22Rv1 (cell line): ENCODE data around the gene LIN37.

Source experiments
- H3K27ac ChIP-seq: fragments of 450-650 bp; 2 replicates; pipeline ENCODE4 v1.5.1; 2017
- ZFX ChIP-seq: fragments of 450-650 bp; IDR thresholded peaks from 2 replicates; pipeline ENCODE4 v1.6.1; 2017; ENCODE audit warnings: antibody characterized with exemption, borderline replicate concordance
- TF ChIP-seq, protein P1 (sequence below): fragments of 450-650 bp; IDR thresholded peaks from 2 replicates; pipeline ENCODE4 v1.5.1; 2017; ENCODE audit warnings: mild to moderate bottlenecking

The LIN37 gene

DNA sequence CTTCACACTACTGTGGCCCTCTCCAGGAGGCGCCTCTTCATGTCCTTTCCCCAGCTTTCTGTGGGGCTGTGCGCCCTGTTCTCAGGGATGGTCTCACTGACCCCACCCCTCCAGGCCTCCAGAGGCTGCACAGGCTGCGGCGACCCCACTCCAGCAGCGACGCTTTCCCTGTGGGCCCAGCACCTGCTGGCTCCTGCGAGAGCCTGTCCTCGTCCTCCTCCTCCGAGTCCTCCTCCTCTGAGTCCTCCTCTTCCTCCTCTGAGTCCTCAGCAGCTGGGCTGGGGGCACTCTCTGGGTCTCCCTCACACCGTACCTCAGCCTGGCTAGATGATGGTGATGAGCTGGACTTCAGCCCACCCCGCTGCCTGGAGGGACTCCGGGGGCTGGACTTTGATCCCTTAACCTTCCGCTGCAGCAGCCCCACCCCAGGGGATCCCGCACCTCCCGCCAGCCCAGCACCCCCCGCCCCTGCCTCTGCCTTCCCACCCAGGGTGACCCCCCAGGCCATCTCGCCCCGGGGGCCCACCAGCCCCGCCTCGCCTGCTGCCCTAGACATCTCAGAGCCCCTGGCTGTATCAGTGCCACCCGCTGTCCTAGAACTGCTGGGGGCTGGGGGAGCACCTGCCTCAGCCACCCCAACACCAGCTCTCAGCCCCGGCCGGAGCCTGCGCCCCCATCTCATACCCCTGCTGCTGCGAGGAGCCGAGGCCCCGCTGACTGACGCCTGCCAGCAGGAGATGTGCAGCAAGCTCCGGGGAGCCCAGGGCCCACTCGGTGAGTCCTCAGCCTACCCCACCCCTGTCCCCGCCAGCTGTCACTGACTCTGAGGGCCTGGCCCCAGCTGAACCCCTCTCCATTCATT is 38.2 kb downstream of the LIN37 start:
- TF ChIP-seq, protein P1, sequence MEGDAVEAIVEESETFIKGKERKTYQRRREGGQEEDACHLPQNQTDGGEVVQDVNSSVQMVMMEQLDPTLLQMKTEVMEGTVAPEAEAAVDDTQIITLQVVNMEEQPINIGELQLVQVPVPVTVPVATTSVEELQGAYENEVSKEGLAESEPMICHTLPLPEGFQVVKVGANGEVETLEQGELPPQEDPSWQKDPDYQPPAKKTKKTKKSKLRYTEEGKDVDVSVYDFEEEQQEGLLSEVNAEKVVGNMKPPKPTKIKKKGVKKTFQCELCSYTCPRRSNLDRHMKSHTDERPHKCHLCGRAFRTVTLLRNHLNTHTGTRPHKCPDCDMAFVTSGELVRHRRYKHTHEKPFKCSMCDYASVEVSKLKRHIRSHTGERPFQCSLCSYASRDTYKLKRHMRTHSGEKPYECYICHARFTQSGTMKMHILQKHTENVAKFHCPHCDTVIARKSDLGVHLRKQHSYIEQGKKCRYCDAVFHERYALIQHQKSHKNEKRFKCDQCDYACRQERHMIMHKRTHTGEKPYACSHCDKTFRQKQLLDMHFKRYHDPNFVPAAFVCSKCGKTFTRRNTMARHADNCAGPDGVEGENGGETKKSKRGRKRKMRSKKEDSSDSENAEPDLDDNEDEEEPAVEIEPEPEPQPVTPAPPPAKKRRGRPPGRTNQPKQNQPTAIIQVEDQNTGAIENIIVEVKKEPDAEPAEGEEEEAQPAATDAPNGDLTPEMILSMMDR: no peak
- TF ChIP-seq ZFX: no peak
- no peak overlapping the region for H3K27ac ChIP-seq

DNA sequence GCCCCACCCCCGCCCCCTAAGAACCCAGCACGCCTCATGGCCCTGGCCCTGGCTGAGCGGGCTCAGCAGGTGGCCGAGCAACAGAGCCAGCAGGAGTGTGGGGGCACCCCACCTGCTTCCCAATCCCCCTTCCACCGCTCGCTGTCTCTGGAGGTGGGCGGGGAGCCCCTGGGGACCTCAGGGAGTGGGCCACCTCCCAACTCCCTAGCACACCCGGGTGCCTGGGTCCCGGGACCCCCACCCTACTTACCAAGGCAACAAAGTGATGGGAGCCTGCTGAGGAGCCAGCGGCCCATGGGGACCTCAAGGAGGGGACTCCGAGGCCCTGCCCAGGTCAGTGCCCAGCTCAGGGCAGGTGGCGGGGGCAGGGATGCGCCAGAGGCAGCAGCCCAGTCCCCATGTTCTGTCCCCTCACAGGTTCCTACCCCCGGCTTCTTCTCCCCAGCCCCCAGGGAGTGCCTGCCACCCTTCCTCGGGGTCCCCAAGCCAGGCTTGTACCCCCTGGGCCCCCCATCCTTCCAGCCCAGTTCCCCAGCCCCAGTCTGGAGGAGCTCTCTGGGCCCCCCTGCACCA is 38.9 kb downstream of the LIN37 start:
- no peak overlapping the region for H3K27ac ChIP-seq
- no peak for TF ChIP-seq ZFX
- TF ChIP-seq, protein P1: no peak

DNA sequence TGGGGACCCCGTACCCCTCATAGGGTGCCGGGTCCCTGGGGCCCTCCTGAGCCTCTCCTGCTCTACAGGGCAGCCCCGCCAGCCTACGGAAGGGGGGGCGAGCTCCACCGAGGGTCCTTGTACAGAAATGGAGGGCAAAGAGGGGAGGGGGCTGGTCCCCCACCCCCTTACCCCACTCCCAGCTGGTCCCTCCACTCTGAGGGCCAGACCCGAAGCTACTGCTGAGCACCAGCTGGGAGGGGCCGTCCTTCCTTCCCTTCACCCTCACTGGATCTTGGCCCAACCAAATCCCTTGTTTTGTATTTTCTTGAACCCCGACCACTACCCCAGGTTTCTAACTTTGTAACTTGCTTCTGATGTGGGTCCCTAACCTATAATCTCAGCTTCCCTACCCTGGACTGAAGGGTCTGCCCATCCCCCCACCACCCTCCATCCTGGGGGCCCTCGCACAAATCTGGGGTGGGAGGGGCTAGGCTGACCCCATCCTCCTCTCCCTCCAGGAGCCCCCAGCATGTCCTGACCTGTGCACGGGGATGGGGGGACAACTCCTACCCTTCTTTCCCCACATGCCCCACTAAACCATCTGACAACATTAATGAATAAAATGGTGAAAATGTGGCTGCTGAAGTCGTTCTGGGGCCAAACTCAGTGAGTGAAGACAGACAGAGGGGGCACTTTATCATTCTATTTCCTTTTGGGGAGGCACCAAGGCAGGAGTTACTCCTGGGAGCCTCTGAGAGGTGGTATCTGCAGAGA is 40.0 kb downstream of the LIN37 start:
- no peak overlapping the region for H3K27ac ChIP-seq
- TF ChIP-seq ZFX: no peak
- TF ChIP-seq, protein P1: no peak

DNA sequence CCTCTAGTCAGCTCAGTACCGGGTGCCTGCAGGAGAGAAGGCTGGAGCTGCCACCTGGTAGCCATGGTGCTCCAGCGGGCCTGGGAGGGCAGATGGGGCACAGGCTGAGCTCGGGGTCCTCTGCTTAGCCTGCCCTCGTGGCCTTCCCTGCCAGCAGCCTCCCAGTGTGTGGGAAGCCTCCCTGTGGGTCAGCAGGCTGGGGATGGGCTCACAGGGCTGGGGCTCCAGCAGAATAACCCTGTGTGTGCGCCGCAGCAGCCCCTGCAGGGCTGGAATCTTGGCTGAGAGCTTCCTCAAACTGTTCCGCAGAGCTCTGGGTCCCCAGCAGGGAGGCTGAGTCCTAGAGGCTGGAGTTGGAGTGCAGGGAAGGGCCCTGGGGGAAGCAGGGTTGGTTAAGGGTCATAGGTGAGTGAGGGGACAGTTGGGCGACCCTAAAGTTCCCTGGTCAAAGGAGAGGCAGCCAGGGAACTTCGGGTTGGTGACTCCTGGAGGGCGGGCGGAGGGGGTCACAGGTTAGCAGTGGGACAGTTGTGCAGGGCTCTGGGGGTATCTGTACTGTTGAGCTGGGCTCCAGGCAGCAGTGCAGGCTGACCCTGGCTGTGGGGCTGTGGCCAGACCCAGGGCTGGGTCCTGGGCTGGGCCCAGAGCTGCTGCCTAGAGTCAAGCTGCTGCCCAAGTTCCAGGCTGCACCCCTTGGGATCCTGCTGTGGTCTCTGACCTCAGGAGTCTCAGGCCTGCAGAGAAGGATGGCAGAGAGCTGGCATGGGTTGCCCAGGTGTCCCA is 41.0 kb downstream of the LIN37 start:
- TF ChIP-seq ZFX: no peak
- TF ChIP-seq, protein P1: no peak
- no peak overlapping the region for H3K27ac ChIP-seq

DNA sequence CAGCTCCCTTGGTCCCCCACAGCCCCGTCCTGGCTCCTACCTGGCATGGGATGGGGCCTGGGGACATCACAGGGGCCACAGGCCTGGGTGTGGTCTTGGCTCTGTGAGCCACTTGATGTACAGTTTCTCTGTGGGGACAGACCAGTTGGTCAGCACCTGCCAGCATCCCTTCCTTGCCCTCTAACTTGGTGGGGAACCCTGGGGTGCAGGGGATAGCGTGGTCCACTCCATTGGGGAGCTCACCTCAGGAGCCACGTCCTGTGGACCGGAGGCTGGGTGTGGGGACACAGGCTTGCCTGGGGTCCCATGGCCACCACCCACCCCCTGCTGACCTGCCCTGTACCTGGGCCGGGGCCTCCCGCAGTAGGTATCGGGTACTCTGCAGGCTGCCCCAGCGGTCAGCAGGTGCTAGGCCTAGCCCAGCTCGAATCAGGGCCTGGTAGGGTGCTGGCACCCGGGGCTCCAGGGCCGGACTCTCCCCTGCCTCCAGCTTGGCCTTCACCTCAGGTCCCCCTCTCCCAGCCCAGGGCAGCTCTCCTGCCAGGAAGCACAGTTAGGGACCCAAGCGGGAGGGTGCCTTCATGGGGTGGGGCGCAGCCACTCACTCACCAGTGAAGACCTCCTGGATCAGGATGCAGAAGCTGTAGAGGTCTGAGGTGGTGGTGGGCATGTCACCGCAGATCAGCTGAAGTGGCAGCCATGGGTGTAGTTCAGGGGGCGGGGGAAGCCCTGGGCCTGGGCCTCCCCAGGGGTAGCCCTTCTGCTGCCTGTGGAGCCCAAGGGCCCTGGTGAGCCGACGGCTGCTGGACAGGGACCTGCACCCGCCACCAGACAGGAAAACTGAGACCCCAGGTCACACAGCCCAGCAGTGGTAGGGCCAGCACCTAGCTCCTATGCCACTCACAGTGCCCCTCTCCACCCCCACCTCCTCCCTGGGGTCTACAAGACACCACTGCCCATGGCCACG is 41.9 kb downstream of the LIN37 start:
- TF ChIP-seq ZFX: no peak
- no peak overlapping the region for H3K27ac ChIP-seq

DNA sequence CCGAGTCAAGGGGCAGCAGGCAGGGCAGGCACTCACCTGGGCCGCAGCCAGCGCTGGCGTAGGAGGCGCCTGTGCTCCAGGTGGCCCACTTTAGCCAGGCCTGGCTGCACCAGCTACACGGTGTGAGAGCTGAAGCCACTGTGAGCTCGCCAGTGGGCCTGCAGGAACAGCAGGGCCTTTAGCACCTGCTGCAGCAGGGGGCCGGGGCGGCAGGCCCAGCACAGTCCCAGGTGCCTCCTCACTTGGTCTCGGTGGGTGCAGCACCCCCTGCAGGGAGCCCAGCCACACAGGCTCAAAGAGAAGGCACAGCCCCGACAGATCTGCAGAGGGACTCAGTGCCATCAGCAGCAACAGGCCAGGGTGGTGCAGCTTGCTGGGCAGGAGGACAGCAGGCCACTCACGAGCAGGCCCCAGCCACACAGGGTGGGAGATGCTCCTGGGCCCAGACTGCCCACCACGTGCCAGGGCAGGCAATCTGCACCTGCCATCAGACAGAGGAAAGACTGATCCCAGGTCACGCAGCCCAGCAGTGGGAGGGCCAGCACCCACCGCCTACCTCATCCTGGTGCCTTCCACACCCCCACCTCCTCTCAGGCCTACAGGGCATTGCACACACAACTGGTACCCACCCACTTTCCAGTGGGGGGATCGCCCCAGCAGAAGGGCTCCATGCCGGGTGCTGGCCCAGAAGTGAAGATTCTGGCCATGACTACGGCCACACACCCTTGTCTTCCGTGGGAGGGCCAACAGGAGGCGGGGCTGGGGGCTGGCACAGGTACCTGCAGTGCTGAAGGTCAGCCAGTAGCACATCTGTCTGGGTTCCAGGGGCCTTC is 42.8 kb downstream of the LIN37 start:
- TF ChIP-seq, protein P1: no peak
- TF ChIP-seq ZFX: no peak
- H3K27ac ChIP-seq: no peak overlapping the region
